ENCODE results near the gene RNF8.

- TF ChIP-seq, protein P1, sequence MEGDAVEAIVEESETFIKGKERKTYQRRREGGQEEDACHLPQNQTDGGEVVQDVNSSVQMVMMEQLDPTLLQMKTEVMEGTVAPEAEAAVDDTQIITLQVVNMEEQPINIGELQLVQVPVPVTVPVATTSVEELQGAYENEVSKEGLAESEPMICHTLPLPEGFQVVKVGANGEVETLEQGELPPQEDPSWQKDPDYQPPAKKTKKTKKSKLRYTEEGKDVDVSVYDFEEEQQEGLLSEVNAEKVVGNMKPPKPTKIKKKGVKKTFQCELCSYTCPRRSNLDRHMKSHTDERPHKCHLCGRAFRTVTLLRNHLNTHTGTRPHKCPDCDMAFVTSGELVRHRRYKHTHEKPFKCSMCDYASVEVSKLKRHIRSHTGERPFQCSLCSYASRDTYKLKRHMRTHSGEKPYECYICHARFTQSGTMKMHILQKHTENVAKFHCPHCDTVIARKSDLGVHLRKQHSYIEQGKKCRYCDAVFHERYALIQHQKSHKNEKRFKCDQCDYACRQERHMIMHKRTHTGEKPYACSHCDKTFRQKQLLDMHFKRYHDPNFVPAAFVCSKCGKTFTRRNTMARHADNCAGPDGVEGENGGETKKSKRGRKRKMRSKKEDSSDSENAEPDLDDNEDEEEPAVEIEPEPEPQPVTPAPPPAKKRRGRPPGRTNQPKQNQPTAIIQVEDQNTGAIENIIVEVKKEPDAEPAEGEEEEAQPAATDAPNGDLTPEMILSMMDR (IDR thresholded peaks at IDR 0.05; ENCODE audit: insufficient read depth, low read depth, low read length) = no peak
- TF ChIP-seq EZH2 (IDR thresholded peaks at IDR 0.05; ENCODE audit: insufficient read depth, low read length) = no peak
Observed at GRCh38 chr6:37393381-37393929, 39.7 kb downstream of the RNF8 start.
